GM23338 (cell line): ENCODE results near the gene TMEM140.

Experiments
- CREB1 ChIP-seq: fragments of 250-450 bp; sonication (Bioruptor Pico); IDR thresholded peaks from 2 replicates; pipeline ENCODE4 v1.5.0; 2020; ENCODE audit warnings: low read depth, mild to moderate bottlenecking, moderate library complexity
- EZH2 ChIP-seq: fragments of 200-600 bp; sonication (generic); IDR thresholded peaks from one replicate; pipeline ENCODE4 v1.8.0; 2017; ENCODE audit warnings: antibody characterized with exemption, mild to moderate bottlenecking, low read depth; ENCODE audit not compliant: unreplicated experiment
- EZH2phosphoT487 ChIP-seq: fragments of 200-600 bp; sonication (generic); IDR thresholded peaks from one replicate; pipeline ENCODE4 v1.8.1; 2018; ENCODE audit warnings: antibody characterized with exemption; ENCODE audit not compliant: unreplicated experiment
- JUNB ChIP-seq: IDR thresholded peaks from one replicate; pipeline ENCODE4 v1.6.1; 2016; ENCODE audit warnings: antibody characterized with exemption; ENCODE audit not compliant: unreplicated experiment
- NANOG ChIP-seq: IDR thresholded peaks from 2 replicates; pipeline ENCODE4 v1.6.1; 2016; ENCODE audit warnings: antibody characterized with exemption, borderline replicate concordance
- POLR2AphosphoS5 ChIP-seq: IDR thresholded peaks from 2 replicates; pipeline ENCODE4 v1.6.1; 2016; ENCODE audit warnings: antibody characterized with exemption, low read depth
- STAT1 ChIP-seq: IDR thresholded peaks from one replicate; pipeline ENCODE4 v1.6.1; 2016; ENCODE audit warnings: antibody characterized with exemption; ENCODE audit not compliant: unreplicated experiment
- ZNF331 ChIP-seq: fragments of 250-450 bp; sonication (Bioruptor Pico); IDR thresholded peaks from 2 replicates; pipeline ENCODE4 v1.5.0; 2020; ENCODE audit warnings: low read depth, mild to moderate bottlenecking, moderate library complexity
- TF ChIP-seq, protein P1 (sequence below), 2 experiments: fragments of 200-600 bp in 1 of 2; sonication (generic) in 1 of 2; conservative IDR thresholded peaks; 2 replicates each; pipeline versions ENCODE4 v1.5.1 to v1.6.1; 2016 to 2017; ENCODE audit warnings: antibody characterized with exemption in 2 of 2, low read depth in 2 of 2, mild to moderate bottlenecking in 2 of 2, moderate library complexity in 1 of 2
- TF ChIP-seq, protein P2 (sequence below): IDR thresholded peaks from one replicate; pipeline ENCODE4 v1.6.1; 2018; ENCODE audit warnings: antibody characterized with exemption; ENCODE audit not compliant: unreplicated experiment
- TF ChIP-seq, protein P3 (sequence below): IDR thresholded peaks from 2 replicates; pipeline ENCODE4 v1.6.1; 2016; ENCODE audit warnings: antibody characterized with exemption
- TF ChIP-seq, protein P4 (sequence below): fragments of 250-450 bp; sonication (Bioruptor Pico); IDR thresholded peaks from 2 replicates; pipeline ENCODE4 v1.5.0; 2020; ENCODE audit warnings: mild to moderate bottlenecking, moderate library complexity

DNA sequence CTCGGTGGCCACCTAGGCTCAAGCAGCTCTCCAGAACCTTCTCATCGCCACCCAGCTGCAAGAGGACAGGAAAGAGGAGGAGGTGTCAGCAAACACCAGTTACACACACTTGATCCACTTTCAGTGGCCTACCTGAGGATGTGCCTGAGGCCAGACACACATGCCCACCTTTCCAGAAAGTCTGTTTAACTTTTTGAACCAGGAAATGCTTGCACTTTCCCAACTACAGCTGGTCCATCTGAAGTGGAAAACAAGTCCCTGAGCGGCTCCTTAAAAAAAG lies 38.3 kb downstream of the TMEM140 start:
- TF ChIP-seq, protein P1, sequence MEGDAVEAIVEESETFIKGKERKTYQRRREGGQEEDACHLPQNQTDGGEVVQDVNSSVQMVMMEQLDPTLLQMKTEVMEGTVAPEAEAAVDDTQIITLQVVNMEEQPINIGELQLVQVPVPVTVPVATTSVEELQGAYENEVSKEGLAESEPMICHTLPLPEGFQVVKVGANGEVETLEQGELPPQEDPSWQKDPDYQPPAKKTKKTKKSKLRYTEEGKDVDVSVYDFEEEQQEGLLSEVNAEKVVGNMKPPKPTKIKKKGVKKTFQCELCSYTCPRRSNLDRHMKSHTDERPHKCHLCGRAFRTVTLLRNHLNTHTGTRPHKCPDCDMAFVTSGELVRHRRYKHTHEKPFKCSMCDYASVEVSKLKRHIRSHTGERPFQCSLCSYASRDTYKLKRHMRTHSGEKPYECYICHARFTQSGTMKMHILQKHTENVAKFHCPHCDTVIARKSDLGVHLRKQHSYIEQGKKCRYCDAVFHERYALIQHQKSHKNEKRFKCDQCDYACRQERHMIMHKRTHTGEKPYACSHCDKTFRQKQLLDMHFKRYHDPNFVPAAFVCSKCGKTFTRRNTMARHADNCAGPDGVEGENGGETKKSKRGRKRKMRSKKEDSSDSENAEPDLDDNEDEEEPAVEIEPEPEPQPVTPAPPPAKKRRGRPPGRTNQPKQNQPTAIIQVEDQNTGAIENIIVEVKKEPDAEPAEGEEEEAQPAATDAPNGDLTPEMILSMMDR (conservative IDR thresholded peaks at IDR 0.05; ENCODE audit: low read depth in 2 of 2): no peak
- TF ChIP-seq POLR2AphosphoS5 (no peak), EZH2phosphoT487 (no peak), EZH2 (no peak), JUNB (no peak), CREB1 (CRISPR knock-in tag) (no peak), ZNF331 (CRISPR knock-in tag) (no peak), NANOG (no peak), STAT1 (no peak)
- TF ChIP-seq, protein P2, sequence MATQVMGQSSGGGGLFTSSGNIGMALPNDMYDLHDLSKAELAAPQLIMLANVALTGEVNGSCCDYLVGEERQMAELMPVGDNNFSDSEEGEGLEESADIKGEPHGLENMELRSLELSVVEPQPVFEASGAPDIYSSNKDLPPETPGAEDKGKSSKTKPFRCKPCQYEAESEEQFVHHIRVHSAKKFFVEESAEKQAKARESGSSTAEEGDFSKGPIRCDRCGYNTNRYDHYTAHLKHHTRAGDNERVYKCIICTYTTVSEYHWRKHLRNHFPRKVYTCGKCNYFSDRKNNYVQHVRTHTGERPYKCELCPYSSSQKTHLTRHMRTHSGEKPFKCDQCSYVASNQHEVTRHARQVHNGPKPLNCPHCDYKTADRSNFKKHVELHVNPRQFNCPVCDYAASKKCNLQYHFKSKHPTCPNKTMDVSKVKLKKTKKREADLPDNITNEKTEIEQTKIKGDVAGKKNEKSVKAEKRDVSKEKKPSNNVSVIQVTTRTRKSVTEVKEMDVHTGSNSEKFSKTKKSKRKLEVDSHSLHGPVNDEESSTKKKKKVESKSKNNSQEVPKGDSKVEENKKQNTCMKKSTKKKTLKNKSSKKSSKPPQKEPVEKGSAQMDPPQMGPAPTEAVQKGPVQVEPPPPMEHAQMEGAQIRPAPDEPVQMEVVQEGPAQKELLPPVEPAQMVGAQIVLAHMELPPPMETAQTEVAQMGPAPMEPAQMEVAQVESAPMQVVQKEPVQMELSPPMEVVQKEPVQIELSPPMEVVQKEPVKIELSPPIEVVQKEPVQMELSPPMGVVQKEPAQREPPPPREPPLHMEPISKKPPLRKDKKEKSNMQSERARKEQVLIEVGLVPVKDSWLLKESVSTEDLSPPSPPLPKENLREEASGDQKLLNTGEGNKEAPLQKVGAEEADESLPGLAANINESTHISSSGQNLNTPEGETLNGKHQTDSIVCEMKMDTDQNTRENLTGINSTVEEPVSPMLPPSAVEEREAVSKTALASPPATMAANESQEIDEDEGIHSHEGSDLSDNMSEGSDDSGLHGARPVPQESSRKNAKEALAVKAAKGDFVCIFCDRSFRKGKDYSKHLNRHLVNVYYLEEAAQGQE: no peak
- TF ChIP-seq, protein P3, sequence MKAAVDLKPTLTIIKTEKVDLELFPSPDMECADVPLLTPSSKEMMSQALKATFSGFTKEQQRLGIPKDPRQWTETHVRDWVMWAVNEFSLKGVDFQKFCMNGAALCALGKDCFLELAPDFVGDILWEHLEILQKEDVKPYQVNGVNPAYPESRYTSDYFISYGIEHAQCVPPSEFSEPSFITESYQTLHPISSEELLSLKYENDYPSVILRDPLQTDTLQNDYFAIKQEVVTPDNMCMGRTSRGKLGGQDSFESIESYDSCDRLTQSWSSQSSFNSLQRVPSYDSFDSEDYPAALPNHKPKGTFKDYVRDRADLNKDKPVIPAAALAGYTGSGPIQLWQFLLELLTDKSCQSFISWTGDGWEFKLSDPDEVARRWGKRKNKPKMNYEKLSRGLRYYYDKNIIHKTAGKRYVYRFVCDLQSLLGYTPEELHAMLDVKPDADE: no peak
- TF ChIP-seq, protein P4, sequence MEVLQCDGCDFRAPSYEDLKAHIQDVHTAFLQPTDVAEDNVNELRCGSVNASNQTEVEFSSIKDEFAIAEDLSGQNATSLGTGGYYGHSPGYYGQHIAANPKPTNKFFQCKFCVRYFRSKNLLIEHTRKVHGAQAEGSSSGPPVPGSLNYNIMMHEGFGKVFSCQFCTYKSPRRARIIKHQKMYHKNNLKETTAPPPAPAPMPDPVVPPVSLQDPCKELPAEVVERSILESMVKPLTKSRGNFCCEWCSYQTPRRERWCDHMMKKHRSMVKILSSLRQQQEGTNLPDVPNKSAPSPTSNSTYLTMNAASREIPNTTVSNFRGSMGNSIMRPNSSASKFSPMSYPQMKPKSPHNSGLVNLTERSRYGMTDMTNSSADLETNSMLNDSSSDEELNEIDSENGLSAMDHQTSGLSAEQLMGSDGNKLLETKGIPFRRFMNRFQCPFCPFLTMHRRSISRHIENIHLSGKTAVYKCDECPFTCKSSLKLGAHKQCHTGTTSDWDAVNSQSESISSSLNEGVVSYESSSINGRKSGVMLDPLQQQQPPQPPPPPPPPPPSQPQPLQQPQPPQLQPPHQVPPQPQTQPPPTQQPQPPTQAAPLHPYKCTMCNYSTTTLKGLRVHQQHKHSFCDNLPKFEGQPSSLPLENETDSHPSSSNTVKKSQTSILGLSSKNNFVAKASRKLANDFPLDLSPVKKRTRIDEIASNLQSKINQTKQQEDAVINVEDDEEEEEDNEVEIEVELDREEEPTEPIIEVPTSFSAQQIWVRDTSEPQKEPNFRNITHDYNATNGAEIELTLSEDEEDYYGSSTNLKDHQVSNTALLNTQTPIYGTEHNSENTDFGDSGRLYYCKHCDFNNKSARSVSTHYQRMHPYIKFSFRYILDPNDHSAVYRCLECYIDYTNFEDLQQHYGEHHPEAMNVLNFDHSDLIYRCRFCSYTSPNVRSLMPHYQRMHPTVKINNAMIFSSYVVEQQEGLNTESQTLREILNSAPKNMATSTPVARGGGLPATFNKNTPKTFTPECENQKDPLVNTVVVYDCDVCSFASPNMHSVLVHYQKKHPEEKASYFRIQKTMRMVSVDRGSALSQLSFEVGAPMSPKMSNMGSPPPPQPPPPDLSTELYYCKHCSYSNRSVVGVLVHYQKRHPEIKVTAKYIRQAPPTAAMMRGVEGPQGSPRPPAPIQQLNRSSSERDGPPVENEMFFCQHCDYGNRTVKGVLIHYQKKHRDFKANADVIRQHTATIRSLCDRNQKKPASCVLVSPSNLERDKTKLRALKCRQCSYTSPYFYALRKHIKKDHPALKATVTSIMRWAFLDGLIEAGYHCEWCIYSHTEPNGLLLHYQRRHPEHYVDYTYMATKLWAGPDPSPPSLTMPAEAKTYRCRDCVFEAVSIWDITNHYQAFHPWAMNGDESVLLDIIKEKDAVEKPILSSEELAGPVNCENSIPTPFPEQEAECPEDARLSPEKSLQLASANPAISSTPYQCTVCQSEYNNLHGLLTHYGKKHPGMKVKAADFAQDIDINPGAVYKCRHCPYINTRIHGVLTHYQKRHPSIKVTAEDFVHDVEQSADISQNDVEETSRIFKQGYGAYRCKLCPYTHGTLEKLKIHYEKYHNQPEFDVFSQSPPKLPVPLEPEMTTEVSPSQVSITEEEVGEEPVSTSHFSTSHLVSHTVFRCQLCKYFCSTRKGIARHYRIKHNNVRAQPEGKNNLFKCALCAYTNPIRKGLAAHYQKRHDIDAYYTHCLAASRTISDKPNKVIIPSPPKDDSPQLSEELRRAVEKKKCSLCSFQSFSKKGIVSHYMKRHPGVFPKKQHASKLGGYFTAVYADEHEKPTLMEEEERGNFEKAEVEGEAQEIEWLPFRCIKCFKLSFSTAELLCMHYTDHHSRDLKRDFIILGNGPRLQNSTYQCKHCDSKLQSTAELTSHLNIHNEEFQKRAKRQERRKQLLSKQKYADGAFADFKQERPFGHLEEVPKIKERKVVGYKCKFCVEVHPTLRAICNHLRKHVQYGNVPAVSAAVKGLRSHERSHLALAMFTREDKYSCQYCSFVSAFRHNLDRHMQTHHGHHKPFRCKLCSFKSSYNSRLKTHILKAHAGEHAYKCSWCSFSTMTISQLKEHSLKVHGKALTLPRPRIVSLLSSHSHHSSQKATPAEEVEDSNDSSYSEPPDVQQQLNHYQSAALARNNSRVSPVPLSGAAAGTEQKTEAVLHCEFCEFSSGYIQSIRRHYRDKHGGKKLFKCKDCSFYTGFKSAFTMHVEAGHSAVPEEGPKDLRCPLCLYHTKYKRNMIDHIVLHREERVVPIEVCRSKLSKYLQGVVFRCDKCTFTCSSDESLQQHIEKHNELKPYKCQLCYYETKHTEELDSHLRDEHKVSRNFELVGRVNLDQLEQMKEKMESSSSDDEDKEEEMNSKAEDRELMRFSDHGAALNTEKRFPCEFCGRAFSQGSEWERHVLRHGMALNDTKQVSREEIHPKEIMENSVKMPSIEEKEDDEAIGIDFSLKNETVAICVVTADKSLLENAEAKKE (CRISPR knock-in tag): no peak
